Umbilical cord (tissue), 2 donors: ENCODE results near the gene UBE4B. TPM values are rescaled to one million over a fixed set of nuclear protein-coding genes. Genes with fewer than 3 reads are reported as not detected.
"Not testable (repeated sequence)": the region's sequence is repeated elsewhere in the genome, so short reads cannot be mapped to it uniquely, and the experiment has no call there.

ENCODE experiments used
- DNase-seq: peaks from one replicate; pipeline ENCODE4 v3.0.0-alpha.2; 2015; ENCODE audit warnings: low spot score
- total RNA-seq: library from RNA; depleted of rRNA; stranded (reverse); fragments of >200 nt; gene quantifications from one replicate; pipeline ENCODE4 v1.2.3, GENCODE V29; 2014; ENCODE audit warnings: low replicate concordance; ENCODE audit not compliant: insufficient read depth

The UBE4B gene
- total RNA-seq, 1 donor from 2014 or later: 36.4 TPM

- peak; percentile 87 for DNase-seq
These were observed 178.4 kb downstream of the UBE4B start for GRCh38 chr1:10210841-10211804.

GRCh38 chr1:10211805-10212410 lies 179.2 kb downstream of the UBE4B start:
- DNase-seq: peak; percentile 75

GRCh38 chr1:10212476-10212875 lies 179.7 kb downstream of the UBE4B start:
- no peak for DNase-seq

- DNase-seq: peak; percentile 41
These were observed 180.5 kb downstream of the UBE4B start for GRCh38 chr1:10213186-10213705.

- no peak for DNase-seq
These were observed 183.5 kb downstream of the UBE4B start for GRCh38 chr1:10216090-10216749.

GRCh38 chr1:10217748-10218441 lies 185.1 kb downstream of the UBE4B start:
- no peak for DNase-seq

GRCh38 chr1:10220200-10220599 lies 187.4 kb downstream of the UBE4B start:
- no peak for DNase-seq

- DNase-seq: not testable (repeated sequence)
These were observed 187.9 kb downstream of the UBE4B start for GRCh38 chr1:10220657-10221056.

- DNase-seq: no peak
These were observed 192.8 kb downstream of the UBE4B start for GRCh38 chr1:10225573-10225972.

GRCh38 chr1:10228528-10228927 lies 195.8 kb downstream of the UBE4B start:
- DNase-seq: peak; percentile 24

GRCh38 chr1:10229903-10230302 lies 197.1 kb downstream of the UBE4B start:
- DNase-seq: no peak

Other genes starting within 250 kb of the UBE4B start
- gene CLSTN1, start 209.0 kb upstream of the UBE4B start, total RNA-seq: 92.0 TPM
- gene CTNNBIP1, start 122.7 kb upstream of the UBE4B start, total RNA-seq: 63.8 TPM
- 54.9 TPM for gene LZIC, start 89.6 kb upstream of the UBE4B start, total RNA-seq
- gene NMNAT1, start 89.5 kb upstream of the UBE4B start, total RNA-seq: 15.9 TPM
- gene RBP7, start 35.7 kb upstream of the UBE4B start, total RNA-seq: not detected
- 40.4 TPM for gene KIF1B, start 177.6 kb downstream of the UBE4B start, total RNA-seq